Renal pelvis (tissue), 4 donors: Measurements from ENCODE around the gene NUTM2G. TPM values are rescaled to one million over a fixed set of nuclear protein-coding genes. Genes with fewer than 3 reads are reported as not detected.
"Not testable (repeated sequence)": the region's sequence is repeated elsewhere in the genome, so short reads cannot be mapped to it uniquely, and the experiment has no call there.

Experiments
- DNase-seq: peaks from one replicate; pipeline ENCODE4 v3.0.0-alpha.2; 2013
- polyA plus RNA-seq, 3 donors: library from polyadenylated mRNA; unstranded; fragments of 120-200 nt; gene quantifications; one replicate each; pipeline ENCODE4 v1.2.1, GENCODE V29; 2013; ENCODE audit not compliant: insufficient read length in 3 of 3

The NUTM2G gene
- polyA plus RNA-seq, 3 donors: 0.41 to 1.3 (median 1.3) TPM

GRCh38 chr9:96942181-96942580 lies 13.5 kb downstream of the NUTM2G start:
- not testable (repeated sequence) for DNase-seq

DNA sequence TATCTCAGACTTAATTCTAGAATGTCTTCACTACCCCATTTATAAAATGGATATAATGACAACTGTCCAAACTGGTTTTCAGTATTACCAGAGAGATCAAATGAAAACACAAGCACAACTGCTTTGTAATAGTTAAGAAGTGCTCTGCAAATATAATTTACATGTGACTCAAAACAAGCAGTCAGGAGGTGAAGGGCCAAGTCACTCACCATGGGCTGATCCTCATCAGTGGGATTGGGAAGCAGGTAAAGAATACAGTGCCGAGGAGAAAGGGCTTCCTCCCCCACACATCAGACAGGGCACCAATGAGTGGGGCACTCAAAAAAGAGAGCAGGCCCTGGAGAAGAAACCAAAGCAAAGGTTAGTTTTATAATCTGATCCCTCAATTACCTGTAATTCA lies 20.7 kb downstream of the NUTM2G start:
- not testable (repeated sequence) for DNase-seq

GRCh38 chr9:96950539-96950938 lies 21.9 kb downstream of the NUTM2G start:
- DNase-seq: not testable (repeated sequence)

- not testable (repeated sequence) for DNase-seq
These were observed 38.9 kb downstream of the NUTM2G start for GRCh38 chr9:96967591-96967990.

- not testable (repeated sequence) for DNase-seq
These were observed 43.9 kb downstream of the NUTM2G start for GRCh38 chr9:96972552-96972951.

GRCh38 chr9:96974037-96974436 lies 45.4 kb downstream of the NUTM2G start:
- DNase-seq: not testable (repeated sequence)

- DNase-seq: not testable (repeated sequence)
These were observed 55.0 kb downstream of the NUTM2G start for GRCh38 chr9:96983496-96984122.

DNA sequence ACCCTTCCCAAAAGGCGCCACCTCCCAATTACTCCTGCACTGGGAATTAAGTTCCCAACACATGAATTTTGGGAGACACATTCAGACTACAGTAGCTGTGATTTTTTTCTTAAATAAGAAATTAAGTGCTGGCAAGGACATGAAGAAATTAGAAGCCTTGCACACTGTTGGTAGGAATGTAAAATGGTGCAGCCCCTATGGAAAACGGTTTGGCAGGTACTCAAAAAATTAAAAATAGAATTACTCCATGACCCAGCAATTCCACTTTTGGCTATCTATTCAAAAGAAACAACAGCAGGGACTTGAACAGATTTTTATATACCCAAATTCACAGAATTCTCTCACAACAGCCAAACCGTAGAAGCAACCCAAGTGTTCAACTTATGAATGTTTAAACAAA lies 55.5 kb downstream of the NUTM2G start:
- not testable (repeated sequence) for DNase-seq

GRCh38 chr9:96984887-96985286 lies 56.2 kb downstream of the NUTM2G start:
- not testable (repeated sequence) for DNase-seq

Other genes starting within 250 kb of the NUTM2G start
- 10 to 100 TPM; 18.6 to 22.9 (median 19.6) TPM for gene ZNF510, start 150.8 kb upstream of the NUTM2G start, polyA plus RNA-seq
- gene ZNF782, start 74.3 kb upstream of the NUTM2G start, polyA plus RNA-seq: 1 to 10 TPM; 6.4 to 9.0 (median 8.5) TPM
- 10 to 100 TPM; 27.4 to 36.0 (median 31.5) TPM for gene CTSV, start 110.3 kb downstream of the NUTM2G start, polyA plus RNA-seq